Smooth muscle cell (in vitro differentiated cells): Measurements from ENCODE around the gene USH2A. TPM values are rescaled to one million over a fixed set of nuclear protein-coding genes. Genes with fewer than 3 reads are reported as not detected.

Experiments
- DNase-seq: peaks from one replicate; lab custom pipeline; 2025; ENCODE audit not compliant: unreplicated experiment; lab: John Stamatoyannopoulos, UW
- H2AFZ ChIP-seq: fragments of 200-600 bp; sonication (generic); 2 replicates; pipeline ENCODE4 v1.6.0; 2016; ENCODE audit warnings: antibody characterized with exemption, low read depth, mild to moderate bottlenecking
- H3F3A ChIP-seq: fragments of 200-600 bp; sonication (generic); 2 replicates; pipeline ENCODE4 v1.6.0; 2017; ENCODE audit warnings: antibody characterized with exemption, low read depth
- H3K27ac ChIP-seq: fragments of 200-600 bp; sonication (generic); 2 replicates; pipeline ENCODE4 v1.5.1; 2016; ENCODE audit warnings: low read depth, mild to moderate bottlenecking
- H3K27me3 ChIP-seq: fragments of 200-600 bp; sonication (generic); 2 replicates; pipeline ENCODE4 v1.6.1; 2016; ENCODE audit warnings: low read depth, mild to moderate bottlenecking
- H3K36me3 ChIP-seq: fragments of 200-600 bp; sonication (generic); 2 replicates; pipeline ENCODE4 v1.5.1; 2016; ENCODE audit warnings: low read depth
- H3K4me1 ChIP-seq: fragments of 200-600 bp; sonication (generic); 2 replicates; pipeline ENCODE4 v1.5.1; 2016; ENCODE audit warnings: low read depth
- H3K4me2 ChIP-seq: fragments of 200-600 bp; sonication (generic); 2 replicates; pipeline ENCODE4 v1.6.0; 2016; ENCODE audit warnings: mild to moderate bottlenecking
- H3K4me3 ChIP-seq: fragments of 200-600 bp; sonication (generic); 2 replicates; pipeline ENCODE4 v1.5.1; 2016; ENCODE audit warnings: mild to moderate bottlenecking
- H3K79me2 ChIP-seq: fragments of 200-600 bp; sonication (generic); 2 replicates; pipeline ENCODE4 v1.6.0; 2016; ENCODE audit warnings: low read depth, mild to moderate bottlenecking
- H3K9ac ChIP-seq: fragments of 200-600 bp; sonication (generic); 2 replicates; pipeline ENCODE4 v1.6.0; 2016; ENCODE audit warnings: low read depth
- H3K9me3 ChIP-seq: fragments of 200-600 bp; sonication (generic); replicated peaks from 2 replicates; pipeline ENCODE4 v1.5.1; 2016; ENCODE audit warnings: low read depth
- H4K20me1 ChIP-seq: fragments of 200-600 bp; sonication (generic); 2 replicates; pipeline ENCODE4 v1.6.0; 2016; ENCODE audit warnings: low read depth
- CTCF ChIP-seq: fragments of 200-600 bp; sonication (generic); IDR thresholded peaks from 2 replicates; pipeline ENCODE4 v1.5.1; 2017; ENCODE audit warnings: borderline replicate concordance, mild to moderate bottlenecking, antibody characterized with exemption; ENCODE audit not compliant: insufficient read depth, poor library complexity, severe bottlenecking
- WGBS: methylation state at CpG from one replicate; pipeline ENCODE4 v1.1.7; 2016; ENCODE audit warnings: low lambda C conversion rate; 5-methylcytosine and 5-hydroxymethylcytosine counted together
- polyA plus RNA-seq: library from polyadenylated mRNA; unstranded; fragments of >200 nt; fragmentation: Nextera tagmentation; extraction: Ambion mirVana; gene quantifications from 2 replicates; pipeline ENCODE4 v1.2.1, GENCODE V29; 2016
- total RNA-seq: library from RNA; depleted of rRNA; stranded (reverse); fragments of >200 nt; gene quantifications from 2 replicates; pipeline ENCODE4 v1.2.3, GENCODE V29; 2014

The USH2A gene
- total and polyA plus RNA-seq, 2 experiments from 2014 or later = under 0.01 TPM; not detected in 1

DNA sequence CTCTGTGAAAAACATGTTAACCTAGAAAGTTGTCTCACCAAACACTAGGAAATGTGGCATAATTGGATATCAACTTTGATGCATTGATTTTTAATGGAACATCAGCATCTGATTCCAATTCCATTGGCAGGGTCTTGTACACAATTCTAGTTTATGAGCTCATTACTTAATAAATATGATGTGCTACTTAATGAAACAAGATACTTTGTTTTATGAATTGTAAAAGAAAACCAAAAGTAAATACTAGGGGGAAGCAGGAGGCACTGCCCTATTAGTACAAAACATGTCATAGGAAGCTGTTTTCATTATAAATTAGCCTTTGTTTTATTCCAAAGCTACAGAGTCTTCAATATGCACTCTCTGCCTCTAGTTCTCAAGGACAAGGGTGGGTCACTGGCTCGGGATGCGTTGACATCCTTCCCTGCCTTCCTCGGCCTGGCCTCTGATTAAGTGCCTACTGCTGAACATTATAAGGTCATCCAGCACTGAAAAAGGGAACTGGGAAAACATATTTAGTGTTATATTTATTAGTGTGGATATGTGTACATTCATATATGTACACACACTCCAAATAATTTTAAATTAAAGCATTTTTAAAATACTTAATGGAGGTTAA is 185.2 kb downstream of the USH2A start:
- Histone ChIP-seq H3K9me3 (no peaks in the 10 kb centered on the region), H3K4me3 (no peak overlapping the region), H2AFZ (no peak overlapping the region), H3K27ac (no peak overlapping the region), H3K9ac (no peak overlapping the region), H3K36me3 (no peaks in the 10 kb centered on the region), H3K27me3 (no peaks in the 10 kb centered on the region), H4K20me1 (no peaks in the 10 kb centered on the region), H3K4me2 (no peak overlapping the region), H3K79me2 (no peaks in the 10 kb centered on the region), H3F3A (no peaks in the 10 kb centered on the region), H3K4me1 (no peaks in the 10 kb centered on the region)
- TF ChIP-seq CTCF = no peak
- no peak for DNase-seq
- 81% methylated on average over 3 of the region's 3 CpGs for WGBS

DNA sequence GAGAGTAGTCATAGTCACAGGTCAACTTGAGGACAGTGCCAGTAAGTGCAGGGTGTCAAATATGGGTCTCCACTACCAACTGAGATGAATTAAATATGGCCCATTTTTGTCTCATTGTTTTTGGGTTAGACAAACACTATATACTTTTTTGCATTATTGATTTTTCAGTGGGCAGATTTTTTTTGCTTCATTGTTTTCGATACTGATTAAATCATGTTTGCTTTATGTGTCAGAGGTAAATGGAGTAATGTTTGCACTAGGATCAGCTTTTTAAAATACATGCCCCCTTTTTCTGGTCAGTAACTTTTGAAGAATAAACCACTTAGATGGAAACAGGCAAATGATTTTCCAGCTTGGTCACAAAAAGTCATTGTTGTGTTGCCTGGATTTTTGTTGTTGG is 199.0 kb downstream of the USH2A start:
- 98% methylated on average over 1 of the region's 1 CpG for WGBS
- H3F3A ChIP-seq = no peaks in the 10 kb centered on the region
- no peaks in the 10 kb centered on the region for H3K9me3 ChIP-seq
- H3K27me3 ChIP-seq = no peaks in the 10 kb centered on the region
- no peaks in the 10 kb centered on the region for H3K36me3 ChIP-seq
- no peaks in the 10 kb centered on the region for H4K20me1 ChIP-seq
- H2AFZ ChIP-seq = no peak overlapping the region
- H3K4me1 ChIP-seq = no peaks in the 10 kb centered on the region
- no peak for DNase-seq
- no peak overlapping the region for H3K4me3 ChIP-seq
- no peak overlapping the region for H3K4me2 ChIP-seq
- H3K79me2 ChIP-seq = no peaks in the 10 kb centered on the region
- no peak for TF ChIP-seq CTCF
- H3K9ac ChIP-seq = no peak overlapping the region
- H3K27ac ChIP-seq = no peak overlapping the region

DNA sequence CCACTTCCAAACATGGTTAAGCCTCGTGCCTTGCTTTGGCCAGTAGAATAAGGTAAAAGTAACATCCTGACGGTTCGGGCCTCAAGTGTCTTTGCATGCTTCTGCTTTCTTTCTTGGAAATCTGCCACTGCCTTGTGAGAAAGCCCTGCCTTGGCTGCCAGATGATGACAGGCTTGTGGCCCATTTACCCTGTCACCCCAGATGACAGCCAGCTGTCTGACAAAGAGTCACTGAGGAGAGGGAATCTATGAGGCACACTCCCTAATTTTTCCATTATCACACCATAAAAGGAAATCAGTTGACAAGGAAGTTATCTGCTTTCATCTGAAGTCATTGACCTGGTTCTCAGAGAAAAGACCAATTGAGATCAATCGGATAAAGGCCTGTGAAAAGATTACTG is 199.8 kb downstream of the USH2A start:
- Histone ChIP-seq H3K9ac (no peak overlapping the region), H3K9me3 (no peaks in the 10 kb centered on the region), H3K4me2 (no peak overlapping the region), H2AFZ (no peak overlapping the region), H3K27me3 (no peaks in the 10 kb centered on the region), H3K27ac (no peak overlapping the region), H3K4me1 (no peaks in the 10 kb centered on the region), H3F3A (no peaks in the 10 kb centered on the region), H4K20me1 (no peaks in the 10 kb centered on the region), H3K36me3 (no peaks in the 10 kb centered on the region), H3K4me3 (no peak overlapping the region), H3K79me2 (no peaks in the 10 kb centered on the region)
- DNase-seq = no peak
- WGBS = 61% methylated on average over 4 of the region's 4 CpGs
- no peak for TF ChIP-seq CTCF

- no peak overlapping the region for H3K4me3 ChIP-seq
- no peaks in the 10 kb centered on the region for H3K4me1 ChIP-seq
- 18% methylated on average over 2 of the region's 2 CpGs for WGBS
- DNase-seq = no peak
- no peaks in the 10 kb centered on the region for H3F3A ChIP-seq
- H3K27me3 ChIP-seq = no peaks in the 10 kb centered on the region
- peak overlapping the region; percentile 56 for H3K27ac ChIP-seq
- no peak overlapping the region for H3K9ac ChIP-seq
- H3K79me2 ChIP-seq = no peaks in the 10 kb centered on the region
- no peak for TF ChIP-seq CTCF
- H4K20me1 ChIP-seq = no peaks in the 10 kb centered on the region
- no peaks in the 10 kb centered on the region for H3K9me3 ChIP-seq
- peak overlapping the region; percentile 79 for H3K4me2 ChIP-seq
- H3K36me3 ChIP-seq = no peaks in the 10 kb centered on the region
- H2AFZ ChIP-seq = no peak overlapping the region
Measured at GRCh38 chr1:216222288-216222687, 201.0 kb downstream of the USH2A start.
